Coronary artery (tissue), 2 donors: ENCODE data around the gene UFSP2.

Experiments
- DNase-seq: peaks from one replicate; pipeline ENCODE4 v3.0.0-alpha.2; 2017; ENCODE audit warnings: low spot score
- H3K27ac ChIP-seq, 2 donors: fragments of 200-600 bp; sonication (generic); one replicate each; pipeline ENCODE4 v1.5.1; 2016 to 2019
- H3K4me3 ChIP-seq: fragments of 200-600 bp; sonication (generic); 2 replicates; pipeline ENCODE4 v1.5.1; 2016; ENCODE audit warnings: mild to moderate bottlenecking, moderate library complexity
- CTCF ChIP-seq: fragments of 200-600 bp; sonication (generic); IDR thresholded peaks from one replicate; pipeline ENCODE4 v1.5.1; 2019; ENCODE audit warnings: antibody characterized with exemption

UFSP2 gene

GRCh38 chr4:185463541-185463940 lies 37.8 kb upstream of the UFSP2 start:
- no peak for DNase-seq
- H3K4me3 ChIP-seq = no peak overlapping the region
- H3K27ac ChIP-seq = no peak overlapping the region
- no peak for TF ChIP-seq CTCF

- no peak overlapping the region for H3K27ac ChIP-seq
- no peak for TF ChIP-seq CTCF
Observed at GRCh38 chr4:185461565-185461964, 35.8 kb upstream of the UFSP2 start.

GRCh38 chr4:185457136-185457535 lies 31.4 kb upstream of the UFSP2 start:
- no peak for DNase-seq

More at GRCh38 chr4:185461565-185461964, 35.8 kb upstream of the UFSP2 start:
- DNase-seq = no peak
- no peak overlapping the region for H3K4me3 ChIP-seq

GRCh38 chr4:185456131-185456530 lies 30.4 kb upstream of the UFSP2 start:
- no peak overlapping the region for H3K27ac ChIP-seq
- DNase-seq = no peak

More at GRCh38 chr4:185457136-185457535, 31.4 kb upstream of the UFSP2 start:
- Histone ChIP-seq H3K4me3 (no peak overlapping the region), H3K27ac (no peak overlapping the region)
- TF ChIP-seq CTCF = no peak

GRCh38 chr4:185445209-185445608 lies 19.4 kb upstream of the UFSP2 start:
- no peak for DNase-seq
- H3K27ac ChIP-seq = no peak overlapping the region
- TF ChIP-seq CTCF = no peak
- H3K4me3 ChIP-seq = no peak overlapping the region

More at GRCh38 chr4:185456131-185456530, 30.4 kb upstream of the UFSP2 start:
- TF ChIP-seq CTCF = no peak
- H3K4me3 ChIP-seq = no peak overlapping the region

GRCh38 chr4:185441479-185441878 lies 15.7 kb upstream of the UFSP2 start:
- Histone ChIP-seq H3K27ac (no peak overlapping the region), H3K4me3 (no peak overlapping the region)
- no peak for DNase-seq
- TF ChIP-seq CTCF = no peak

GRCh38 chr4:185437809-185438208 lies 12.0 kb upstream of the UFSP2 start:
- Histone ChIP-seq H3K27ac (no peak overlapping the region), H3K4me3 (no peak overlapping the region)
- no peak for TF ChIP-seq CTCF
- no peak for DNase-seq
